Astrocyte (in vitro differentiated cells and primary cell): ENCODE measurements around the gene FNDC3B. TPM values are rescaled to one million over a fixed set of nuclear protein-coding genes. Genes with fewer than 3 reads are reported as not detected.

ENCODE experiments used
- DNase-seq: peaks from one replicate; pipeline ENCODE4 v3.0.0-alpha.2; 2010; ENCODE audit warnings: low read depth
- FAIRE-seq: peaks from 2 replicates; lab custom pipeline; 2011; peaks lifted over from hg19 to GRCh38; lab: Jason Lieb, UNC
- H2AFZ ChIP-seq: 2 replicates; pipeline ENCODE4 v1.6.0; 2012; ENCODE audit warnings: low read depth, low read length, inconsistent platforms
- H3K27ac ChIP-seq: 2 replicates; pipeline ENCODE4 v1.5.1; 2011; ENCODE audit warnings: low read depth, low read length, inconsistent platforms
- H3K27me3 ChIP-seq: 2 replicates; pipeline ENCODE4 v1.6.0; 2011; ENCODE audit warnings: low read length, inconsistent platforms; ENCODE audit not compliant: insufficient read depth
- H3K36me3 ChIP-seq: 2 replicates; pipeline ENCODE4 v1.5.1; 2011; ENCODE audit warnings: low read length, inconsistent platforms; ENCODE audit not compliant: insufficient read depth
- H3K4me1 ChIP-seq: 2 replicates; pipeline ENCODE4 v1.5.1; 2011; ENCODE audit warnings: low read length, inconsistent platforms; ENCODE audit not compliant: insufficient read depth
- H3K4me2 ChIP-seq: 2 replicates; pipeline ENCODE4 v1.6.0; 2012; ENCODE audit warnings: low read length, inconsistent platforms
- H3K4me3 ChIP-seq: 2 replicates; pipeline ENCODE4 v1.5.1; 2011; ENCODE audit warnings: low read depth, mild to moderate bottlenecking, low read length, inconsistent platforms; ENCODE audit not compliant: insufficient read depth
- H3K79me2 ChIP-seq: 2 replicates; pipeline ENCODE4 v1.6.0; 2012; ENCODE audit warnings: mild to moderate bottlenecking, low read length, inconsistent platforms; ENCODE audit not compliant: insufficient read depth
- H3K9ac ChIP-seq: 2 replicates; pipeline ENCODE4 v1.6.0; 2012; ENCODE audit warnings: mild to moderate bottlenecking, low read length, inconsistent platforms
- H3K9me3 ChIP-seq: 2 replicates; pipeline ENCODE4 v1.5.1; 2012; ENCODE audit warnings: low read depth, mild to moderate bottlenecking, low read length, inconsistent platforms; ENCODE audit not compliant: insufficient read depth
- H4K20me1 ChIP-seq: 2 replicates; pipeline ENCODE4 v1.6.0; 2012; ENCODE audit warnings: low read length, inconsistent platforms; ENCODE audit not compliant: insufficient read depth
- H3K27ac Mint-ChIP-seq: one replicate; pipeline ENCODE4 v1.8.0; 2021; ENCODE audit warnings: mild to moderate bottlenecking, mixed read lengths; ENCODE audit not compliant: unreplicated experiment
- H3K27me3 Mint-ChIP-seq: one replicate; pipeline ENCODE4 v1.8.0; 2021; ENCODE audit warnings: low read depth, mixed read lengths; ENCODE audit not compliant: unreplicated experiment
- H3K36me3 Mint-ChIP-seq: one replicate; pipeline ENCODE4 v1.8.0; 2021; ENCODE audit warnings: low read depth, mixed read lengths; ENCODE audit not compliant: unreplicated experiment
- H3K4me1 Mint-ChIP-seq: one replicate; pipeline ENCODE4 v1.8.0; 2021; ENCODE audit warnings: low read depth, mixed read lengths; ENCODE audit not compliant: unreplicated experiment
- H3K4me3 Mint-ChIP-seq: one replicate; pipeline ENCODE4 v1.8.0; 2021; ENCODE audit warnings: mild to moderate bottlenecking, moderate library complexity, mixed read lengths; ENCODE audit not compliant: unreplicated experiment
- H3K9me3 Mint-ChIP-seq: one replicate; pipeline ENCODE4 v1.8.0; 2021; ENCODE audit warnings: mild to moderate bottlenecking, mixed read lengths; ENCODE audit not compliant: unreplicated experiment
- EZH2 ChIP-seq: IDR thresholded peaks from 2 replicates; pipeline ENCODE4 v1.6.1; 2012; ENCODE audit warnings: mild to moderate bottlenecking, low read length, inconsistent platforms; ENCODE audit not compliant: insufficient read depth
- total RNA-seq: library from RNA; stranded (reverse); gene quantifications from 2 replicates; pipeline ENCODE4 v1.2.1, GENCODE V29; 2021
- TF ChIP-seq, protein P1 (sequence below): IDR thresholded peaks from 2 replicates; pipeline ENCODE4 v1.5.1; 2011; ENCODE audit warnings: low read depth, mild to moderate bottlenecking, inconsistent platforms, low read length, moderate library complexity; ENCODE audit not compliant: insufficient read depth

FNDC3B gene
- total RNA-seq, 1 donor from 2014 or later, result 327 TPM

DNA sequence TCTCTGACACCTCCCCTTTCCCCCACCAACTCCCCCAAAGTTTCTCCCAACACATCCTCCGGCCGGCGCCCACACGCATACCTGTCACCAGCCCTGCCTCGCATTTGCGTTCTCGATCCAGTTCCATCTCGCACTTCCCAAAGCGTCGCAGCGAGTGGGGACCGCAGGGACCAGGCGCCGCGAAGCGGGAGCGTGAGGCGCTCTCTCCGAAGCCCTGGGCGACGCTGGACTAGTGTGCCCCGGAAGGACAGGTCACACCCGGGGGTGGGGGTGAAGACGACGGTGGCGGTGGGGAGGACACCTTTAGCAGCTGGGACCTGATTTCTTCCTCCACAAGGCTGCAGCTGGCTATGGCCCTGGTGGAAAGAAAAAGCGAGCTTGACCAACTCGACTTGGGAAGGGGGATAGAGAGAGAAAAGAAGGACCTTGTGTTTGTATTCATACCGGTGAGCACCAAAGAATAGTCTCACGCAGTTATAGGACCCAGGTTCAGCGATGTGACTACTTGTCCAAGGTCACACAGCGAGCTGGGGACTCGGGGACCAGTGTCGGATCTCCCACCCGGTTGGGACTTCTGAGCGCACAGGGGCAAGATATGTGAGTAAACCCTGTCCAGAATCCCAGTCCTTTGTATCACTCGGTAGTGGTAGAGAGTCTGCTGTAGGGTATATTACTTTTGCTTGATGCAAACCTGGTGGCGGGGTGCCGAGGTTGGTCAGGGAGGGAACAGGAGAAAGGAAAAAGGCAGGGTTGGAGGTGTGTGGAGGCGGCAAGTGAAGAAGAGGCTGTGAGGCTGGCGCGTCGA, 409.5 kb downstream of the FNDC3B start:
- Histone ChIP-seq H3K27me3 (peaks cover 47% of the 10 kb centered on the region), H3K79me2 (no peaks in the 10 kb centered on the region), H3K9ac (no peak overlapping the region), H2AFZ (no peak overlapping the region), H3K4me2 (peak overlapping the region; percentile 79), H3K9me3 (peaks cover 3% of the 10 kb centered on the region), H3K27ac (no peak overlapping the region), H3K4me1 (peaks cover 2% of the 10 kb centered on the region), H3K4me3 (no peak overlapping the region), H3K36me3 (no peaks in the 10 kb centered on the region), H4K20me1 (no peaks in the 10 kb centered on the region)
- H3K36me3 Mint-ChIP-seq, result peaks cover 6% of the 10 kb centered on the region
- H3K27me3 Mint-ChIP-seq, result peaks cover 63% of the 10 kb centered on the region
- no peak overlapping the region for H3K27ac Mint-ChIP-seq
- TF ChIP-seq, protein P1, sequence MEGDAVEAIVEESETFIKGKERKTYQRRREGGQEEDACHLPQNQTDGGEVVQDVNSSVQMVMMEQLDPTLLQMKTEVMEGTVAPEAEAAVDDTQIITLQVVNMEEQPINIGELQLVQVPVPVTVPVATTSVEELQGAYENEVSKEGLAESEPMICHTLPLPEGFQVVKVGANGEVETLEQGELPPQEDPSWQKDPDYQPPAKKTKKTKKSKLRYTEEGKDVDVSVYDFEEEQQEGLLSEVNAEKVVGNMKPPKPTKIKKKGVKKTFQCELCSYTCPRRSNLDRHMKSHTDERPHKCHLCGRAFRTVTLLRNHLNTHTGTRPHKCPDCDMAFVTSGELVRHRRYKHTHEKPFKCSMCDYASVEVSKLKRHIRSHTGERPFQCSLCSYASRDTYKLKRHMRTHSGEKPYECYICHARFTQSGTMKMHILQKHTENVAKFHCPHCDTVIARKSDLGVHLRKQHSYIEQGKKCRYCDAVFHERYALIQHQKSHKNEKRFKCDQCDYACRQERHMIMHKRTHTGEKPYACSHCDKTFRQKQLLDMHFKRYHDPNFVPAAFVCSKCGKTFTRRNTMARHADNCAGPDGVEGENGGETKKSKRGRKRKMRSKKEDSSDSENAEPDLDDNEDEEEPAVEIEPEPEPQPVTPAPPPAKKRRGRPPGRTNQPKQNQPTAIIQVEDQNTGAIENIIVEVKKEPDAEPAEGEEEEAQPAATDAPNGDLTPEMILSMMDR, result no peak
- peak; percentile 5 for TF ChIP-seq EZH2
- no peak for DNase-seq
- no peak overlapping the region for H3K4me3 Mint-ChIP-seq
- H3K4me1 Mint-ChIP-seq, result no peaks in the 10 kb centered on the region
- peaks cover 22% of the 10 kb centered on the region for H3K9me3 Mint-ChIP-seq
- FAIRE-seq, result no peak

DNA sequence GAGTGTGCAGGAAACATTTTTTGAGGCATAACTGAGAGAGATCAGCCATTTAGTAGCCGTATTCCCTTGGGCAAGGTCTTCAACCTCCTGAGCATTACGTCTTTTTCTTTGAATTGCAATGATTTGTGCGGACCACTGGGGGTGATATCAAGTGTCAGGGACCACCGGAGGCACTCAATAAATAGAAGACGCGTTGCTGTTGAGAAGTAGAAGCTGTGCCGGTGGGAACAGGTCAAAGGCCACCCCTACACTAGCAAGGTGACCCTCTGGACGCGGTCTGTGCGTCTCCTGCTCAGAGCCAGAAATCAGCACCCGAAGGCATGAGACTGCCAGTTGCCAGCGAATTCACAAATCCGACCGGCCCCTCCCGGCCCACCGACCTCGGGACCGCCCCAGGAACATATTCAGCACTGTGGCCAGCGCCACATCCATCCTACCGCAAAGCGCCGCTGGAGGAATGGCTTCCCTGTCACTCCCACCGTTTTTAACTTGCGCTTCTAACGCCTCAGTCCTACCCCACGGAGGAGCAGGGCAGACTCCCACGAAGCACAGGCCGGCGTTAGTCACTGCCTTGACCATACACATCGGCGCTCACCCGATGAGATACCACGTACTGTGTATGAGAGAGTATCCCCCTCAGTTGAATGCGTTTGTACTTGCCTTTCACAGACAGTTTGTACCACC, 410.2 kb downstream of the FNDC3B start:
- no peak for TF ChIP-seq EZH2
- TF ChIP-seq, protein P1, result no peak
- no peak overlapping the region for H3K4me3 ChIP-seq
- Mint-ChIP-seq H3K4me3 (no peak overlapping the region), H3K4me1 (no peaks in the 10 kb centered on the region), H3K27ac (no peak overlapping the region), H3K36me3 (peaks cover 6% of the 10 kb centered on the region), H3K27me3 (peaks cover 63% of the 10 kb centered on the region), H3K9me3 (peaks cover 22% of the 10 kb centered on the region)
- FAIRE-seq (no peak), DNase-seq (peak; percentile 12)
- no peaks in the 10 kb centered on the region for H3K36me3 ChIP-seq
- H3K9ac ChIP-seq, result no peak overlapping the region
- no peaks in the 10 kb centered on the region for H4K20me1 ChIP-seq
- H3K4me1 ChIP-seq, result peaks cover 2% of the 10 kb centered on the region
- H2AFZ ChIP-seq, result no peak overlapping the region
- no peak overlapping the region for H3K27ac ChIP-seq
- peak overlapping the region; percentile 79 for H3K4me2 ChIP-seq
- H3K27me3 ChIP-seq, result peaks cover 45% of the 10 kb centered on the region
- no peaks in the 10 kb centered on the region for H3K79me2 ChIP-seq
- peaks cover 3% of the 10 kb centered on the region for H3K9me3 ChIP-seq

Other genes starting within 250 kb of the FNDC3B start
- 21.5 and 24.0 TPM in 2 replicates for gene PLD1, start 229.1 kb upstream of the FNDC3B start, total RNA-seq
- not detected in 2 replicates for gene TMEM212, start 196.2 kb upstream of the FNDC3B start, total RNA-seq